GM21723 (cell line): ENCODE data around the gene SV2B.
A peak's percentile ranks its signal among the peaks of the same experiment; 100 is the strongest.

Source experiments
- ATAC-seq: cut with Tn5 transposase; IDR thresholded peaks from one replicate; pipeline ENCODE4 v1.9.1; 2021; ENCODE audit warnings: mild to moderate bottlenecking, moderate library complexity; ENCODE audit not compliant: unreplicated experiment

The SV2B gene

GRCh38 chr15:91101608-91101920 is 1.5 kb downstream of the SV2B start:
- ATAC-seq, result no peak

DNA sequence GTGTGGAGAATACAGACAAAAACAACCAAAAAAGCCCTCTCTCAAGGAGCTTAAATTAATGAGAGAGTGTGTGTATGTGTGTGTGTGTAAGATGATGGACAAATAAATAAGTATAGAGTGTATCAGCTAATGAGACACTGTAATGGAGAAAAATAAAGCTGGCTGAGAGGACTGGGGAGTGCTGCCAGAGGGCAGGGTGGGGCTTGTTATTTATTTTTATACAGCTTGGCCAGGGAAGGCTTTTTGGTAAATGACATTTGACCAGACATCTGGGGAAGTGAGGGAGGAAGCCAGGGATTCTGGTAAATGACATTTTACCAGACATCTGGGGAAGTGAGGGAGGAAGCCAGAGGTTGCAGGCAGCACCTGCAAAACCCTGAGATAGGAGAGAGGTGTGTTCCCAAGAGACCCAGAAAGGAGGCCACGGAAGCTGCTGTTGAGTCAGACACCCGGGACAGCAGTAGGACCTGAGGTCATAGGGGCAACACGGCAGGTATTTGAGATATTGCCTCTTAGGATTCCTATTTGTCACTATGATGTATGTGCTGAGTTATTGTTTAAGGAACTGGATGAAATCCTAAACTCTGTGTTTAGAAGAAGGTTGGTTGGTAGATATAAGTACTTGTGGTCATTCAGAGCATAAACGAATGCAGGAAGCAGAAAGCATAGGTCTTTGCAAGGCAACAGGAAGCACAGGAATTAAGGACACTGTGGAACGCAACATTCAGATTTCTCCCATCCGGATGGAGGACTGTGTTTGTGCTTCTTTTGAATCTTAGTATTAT is 2.7 kb downstream of the SV2B start:
- no peak for ATAC-seq

- ATAC-seq, result no peak
These were observed 4.1 kb downstream of the SV2B start for GRCh38 chr15:91104111-91104510.

GRCh38 chr15:91108421-91108820 is 8.4 kb downstream of the SV2B start:
- ATAC-seq, result no peak

- ATAC-seq, result no peak
These were observed 9.8 kb downstream of the SV2B start for GRCh38 chr15:91109885-91110284.

GRCh38 chr15:91110407-91110806 is 10.3 kb downstream of the SV2B start:
- no peak for ATAC-seq

DNA sequence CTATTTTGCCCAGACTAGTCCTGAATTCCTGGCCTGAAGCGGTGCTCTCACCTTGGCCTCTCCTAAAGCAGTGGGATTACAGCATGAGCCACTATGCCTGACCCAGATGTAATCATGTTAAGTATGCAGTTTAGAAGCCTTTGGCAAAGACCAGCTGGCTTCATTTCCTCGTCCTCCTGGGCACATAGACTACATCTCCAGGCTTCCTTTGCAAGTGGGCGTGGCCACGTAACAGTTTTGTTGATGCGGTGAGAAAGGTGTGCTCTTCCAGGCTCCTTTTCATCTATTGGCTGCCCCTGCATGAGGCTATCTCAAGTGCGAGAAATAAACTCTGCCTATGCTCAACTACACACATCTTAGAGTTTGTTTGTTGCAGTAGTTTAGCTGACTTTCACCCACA is 13.0 kb downstream of the SV2B start:
- no peak for ATAC-seq

GRCh38 chr15:91114301-91114700 is 14.2 kb downstream of the SV2B start:
- no peak for ATAC-seq

DNA sequence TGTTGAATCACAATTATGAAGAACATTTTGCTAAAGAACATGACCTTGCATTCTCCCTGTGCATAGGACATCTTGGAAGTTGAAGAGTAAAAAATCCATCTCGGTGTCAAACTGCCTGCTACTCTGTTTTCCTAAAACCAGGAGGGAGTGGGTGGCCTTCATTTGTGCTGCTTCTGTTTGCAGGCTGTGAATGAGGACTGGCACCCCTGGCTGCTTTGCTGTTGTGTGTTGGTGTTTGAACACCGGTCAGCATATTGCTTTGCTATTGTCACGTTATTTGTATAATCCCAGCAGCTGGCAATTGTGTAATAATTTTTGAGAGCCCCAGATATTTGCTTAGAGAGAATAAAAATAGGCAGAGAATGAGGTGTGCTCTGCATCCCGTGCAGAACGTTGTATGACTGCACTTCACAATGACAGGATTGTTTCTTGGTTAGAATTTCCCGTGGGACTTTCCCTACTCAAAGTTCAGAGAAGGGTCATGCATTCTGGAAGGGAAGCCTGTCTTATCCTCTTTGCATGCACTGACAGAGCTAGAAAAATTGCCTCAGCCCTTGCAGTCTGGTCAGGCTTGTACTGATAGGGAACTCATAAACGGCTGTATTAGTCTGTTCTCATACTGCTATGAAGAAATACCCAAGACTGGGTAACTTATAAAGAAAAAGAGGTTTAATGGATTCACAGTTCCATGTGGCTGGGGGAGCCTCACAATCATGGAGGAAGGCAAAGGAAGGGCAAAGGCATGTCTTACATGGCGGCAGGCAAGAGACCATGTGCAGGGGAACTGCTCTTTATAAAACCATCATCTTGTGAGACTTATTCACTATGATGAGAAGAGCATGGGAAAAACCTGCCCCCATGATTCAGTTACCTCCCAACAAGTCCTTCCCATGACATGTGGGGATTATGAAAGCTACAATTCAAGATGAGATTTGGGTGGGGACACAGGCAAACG is 16.3 kb downstream of the SV2B start:
- peak; percentile 98 for ATAC-seq

DNA sequence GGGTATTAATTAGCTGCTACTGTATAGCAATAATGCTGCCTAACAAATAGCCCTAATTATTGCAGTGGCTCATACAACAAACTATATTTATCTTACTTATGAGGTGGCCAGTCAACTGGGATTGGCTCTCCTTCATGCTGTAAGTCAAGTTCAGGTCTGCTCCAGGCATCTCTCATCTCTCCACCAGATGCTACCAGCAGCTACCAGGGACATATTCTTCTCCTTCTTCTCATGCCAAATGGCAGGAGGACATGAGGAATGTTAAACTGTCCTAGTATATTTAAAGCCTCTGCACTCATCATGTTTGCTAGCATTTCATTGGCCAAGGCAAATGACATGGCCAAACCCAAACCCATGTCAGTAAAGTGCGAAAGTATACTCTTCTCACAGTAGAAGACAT is 17.3 kb downstream of the SV2B start:
- ATAC-seq, result no peak

DNA sequence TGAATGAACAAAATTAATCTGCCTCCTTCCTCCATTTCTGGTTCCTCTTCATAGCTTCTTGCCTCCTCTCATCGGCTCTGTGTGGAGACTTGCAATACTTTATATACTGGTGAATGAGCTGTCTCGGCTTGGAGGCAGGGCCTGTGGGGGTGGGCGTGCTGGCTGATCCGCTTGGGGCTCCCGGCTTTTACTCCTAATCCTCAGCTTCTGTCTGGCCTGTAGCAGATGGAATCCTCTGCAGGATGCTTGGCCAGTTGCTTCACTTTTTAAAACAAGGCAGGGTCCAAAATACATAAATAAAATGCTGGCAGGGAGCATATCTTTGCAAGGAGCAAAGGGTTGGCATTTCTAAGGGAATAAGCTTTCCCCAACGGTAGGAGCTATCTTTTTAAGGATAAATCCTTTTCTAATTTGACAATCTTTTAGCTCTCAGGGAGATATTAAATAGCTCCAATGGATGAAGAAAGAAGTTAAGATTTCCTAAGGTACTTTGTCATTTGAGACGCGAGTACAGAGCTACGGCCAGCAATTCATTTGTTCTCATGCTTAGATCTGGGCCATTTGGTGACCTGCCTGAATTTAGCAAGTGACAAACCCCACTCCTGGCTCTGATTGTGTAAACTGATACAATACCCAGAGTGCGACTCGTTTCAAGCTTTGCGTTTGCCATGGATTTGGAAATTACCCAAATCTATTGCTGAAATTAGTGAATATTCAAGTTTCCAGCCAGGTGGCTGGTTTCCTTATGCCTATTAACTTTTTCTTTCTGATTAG is 18.9 kb downstream of the SV2B start:
- ATAC-seq, result no peak

DNA sequence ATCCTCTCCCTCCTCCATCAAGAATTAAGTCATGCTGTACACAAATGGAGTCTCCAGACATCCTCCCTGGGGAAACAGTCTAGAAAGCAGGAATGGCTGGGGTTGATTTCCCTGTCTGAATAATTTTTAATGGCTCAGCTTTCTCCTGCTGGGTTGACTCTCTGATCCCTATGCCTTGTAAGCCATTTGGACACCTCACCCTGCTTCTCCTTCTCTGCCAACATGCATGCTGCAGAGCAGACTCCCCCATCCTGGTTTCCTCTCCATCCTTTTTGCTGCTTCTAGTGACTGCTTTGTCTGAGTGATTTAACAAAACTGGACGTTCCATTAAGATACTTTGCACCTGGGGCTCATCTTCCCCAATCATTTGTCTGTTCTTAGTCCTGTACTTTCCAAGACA is 22.2 kb downstream of the SV2B start:
- ATAC-seq, result no peak

DNA sequence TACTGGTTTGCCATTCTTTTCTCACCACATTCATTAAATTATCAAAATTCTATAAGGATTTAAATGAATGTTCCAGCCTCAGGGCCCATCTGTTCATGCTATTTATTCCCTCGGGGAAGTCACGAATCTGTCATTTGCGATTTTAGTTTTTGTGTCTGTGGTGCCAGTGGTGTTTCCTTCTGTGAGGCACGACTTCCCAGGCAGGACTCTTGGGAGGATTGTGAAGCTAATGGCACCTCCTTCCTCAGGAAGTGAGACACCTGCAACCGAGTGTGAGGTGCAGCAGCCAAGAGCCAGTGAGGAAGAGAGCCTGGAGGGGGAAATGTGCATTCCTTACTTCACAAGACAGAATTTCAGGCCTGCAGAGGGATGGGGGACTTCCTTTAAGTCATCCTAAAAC is 24.1 kb downstream of the SV2B start:
- ATAC-seq, result no peak

- no peak for ATAC-seq
These were observed 25.1 kb downstream of the SV2B start for GRCh38 chr15:91125162-91125561.

GRCh38 chr15:91126080-91126479 is 26.0 kb downstream of the SV2B start:
- no peak for ATAC-seq

- no peak for ATAC-seq
These were observed 27.3 kb downstream of the SV2B start for GRCh38 chr15:91127236-91127955.

DNA sequence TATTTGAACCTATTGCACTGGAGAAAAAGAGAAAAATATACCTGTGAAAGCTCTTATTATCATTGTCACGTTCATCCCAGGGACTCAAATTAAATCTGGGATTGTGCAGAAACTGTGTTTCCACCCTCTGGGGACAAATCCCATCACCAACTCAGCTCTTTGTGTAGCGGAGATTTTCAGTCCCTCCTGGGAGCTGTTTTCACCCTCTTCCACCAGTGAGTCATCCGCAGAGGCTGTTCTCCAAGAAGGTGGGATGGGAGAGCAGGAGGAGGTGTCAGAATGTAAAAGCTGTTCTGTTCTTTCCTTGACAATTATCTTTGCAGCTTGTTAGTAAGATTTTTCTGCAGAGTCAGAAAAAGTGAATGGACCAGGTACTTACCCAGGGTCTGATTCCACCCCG is 28.0 kb downstream of the SV2B start:
- ATAC-seq, result no peak

DNA sequence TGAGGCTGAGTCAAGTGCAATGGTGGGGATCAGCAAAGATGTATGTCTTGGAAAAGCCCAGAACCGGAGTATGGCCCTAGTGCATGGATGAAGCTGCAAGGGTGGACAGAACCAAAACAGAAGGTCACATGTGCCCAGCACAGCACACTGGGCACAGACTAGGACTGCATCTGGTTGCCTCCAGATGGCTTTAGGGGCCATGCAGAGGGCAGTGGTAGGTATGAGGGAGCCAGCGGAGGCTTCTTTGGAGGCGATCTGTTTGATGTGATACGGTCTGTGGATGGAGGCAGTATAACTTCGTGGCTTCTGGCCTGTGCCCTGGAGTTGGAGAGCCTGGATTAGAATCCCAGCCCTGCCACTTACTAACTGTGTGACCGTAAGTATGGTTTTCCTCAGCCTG is 29.4 kb downstream of the SV2B start:
- no peak for ATAC-seq

DNA sequence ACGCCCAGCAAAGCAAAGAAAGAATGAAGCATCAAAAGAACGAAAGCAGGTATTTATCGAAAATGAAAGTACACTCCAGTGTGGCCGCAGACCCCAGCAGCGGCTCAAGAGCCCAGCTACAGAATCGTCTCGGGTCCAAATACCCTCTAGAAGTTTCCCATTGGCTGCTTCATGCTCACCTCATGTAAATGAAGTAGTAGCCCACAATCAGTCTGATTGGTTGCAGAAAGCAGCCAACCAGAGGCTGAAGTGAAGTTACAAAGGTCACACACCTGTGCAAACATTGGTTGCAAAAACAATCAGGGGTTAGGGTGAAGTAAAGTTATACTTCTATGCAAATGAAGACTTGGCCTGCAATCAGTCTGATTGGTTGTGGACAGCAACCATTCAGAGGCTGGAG is 32.0 kb downstream of the SV2B start:
- no peak for ATAC-seq

GRCh38 chr15:91133511-91133910 is 33.5 kb downstream of the SV2B start:
- ATAC-seq, result no peak
